H9 (cell line): ENCODE measurements around the gene NUP54. TPM values are rescaled to one million over a fixed set of nuclear protein-coding genes. Genes with fewer than 3 reads are reported as not detected.

Source experiments
- DNase-seq: peaks from one replicate; pipeline ENCODE4 v3.0.0-alpha.2; 2017
- H2AFZ ChIP-seq: one replicate; pipeline ENCODE4 v1.6.1; 2013; ENCODE audit warnings: mild to moderate bottlenecking, low read length, control low read depth, moderate library complexity
- H2AK5ac ChIP-seq: 2 replicates; pipeline ENCODE4 v1.6.1; 2013; ENCODE audit warnings: low read length, control low read depth, mixed read lengths; ENCODE audit not compliant: insufficient read length
- H2BK120ac ChIP-seq: one replicate; pipeline ENCODE4 v1.6.1; 2013; ENCODE audit warnings: low read depth, mild to moderate bottlenecking, low read length, control low read depth, inconsistent platforms; ENCODE audit not compliant: poor library complexity, severe bottlenecking
- H2BK12ac ChIP-seq: 2 replicates; pipeline ENCODE4 v1.6.1; 2013; ENCODE audit warnings: low read length, control low read depth, mixed read lengths, low read depth; ENCODE audit not compliant: insufficient read length
- H2BK15ac ChIP-seq: 2 replicates; pipeline ENCODE4 v1.6.1; 2013; ENCODE audit warnings: low read depth, low read length, control low read depth
- H2BK20ac ChIP-seq: one replicate; pipeline ENCODE4 v1.6.1; 2013; ENCODE audit warnings: low read depth, mild to moderate bottlenecking, low read length, control low read depth, inconsistent platforms; ENCODE audit not compliant: poor library complexity, severe bottlenecking
- H2BK5ac ChIP-seq: 2 replicates; pipeline ENCODE4 v1.6.1; 2013; ENCODE audit warnings: low read length, control low read depth, mixed read lengths; ENCODE audit not compliant: insufficient read length
- H3K14ac ChIP-seq: 2 replicates; pipeline ENCODE4 v1.6.1; 2013; ENCODE audit warnings: low read length, control low read depth; ENCODE audit not compliant: insufficient read depth
- H3K18ac ChIP-seq: 2 replicates; pipeline ENCODE4 v1.6.1; 2013; ENCODE audit warnings: low read depth, mild to moderate bottlenecking, mixed read lengths, low read length, control low read depth; ENCODE audit not compliant: insufficient read length
- H3K23ac ChIP-seq: 2 replicates; pipeline ENCODE4 v1.6.1; 2013; ENCODE audit warnings: low read length, control low read depth, mixed read lengths, low read depth; ENCODE audit not compliant: insufficient read length
- H3K23me2 ChIP-seq: 2 replicates; pipeline ENCODE4 v1.6.1; 2013; ENCODE audit warnings: low read depth, mild to moderate bottlenecking, mixed read lengths, low read length, control low read depth; ENCODE audit not compliant: insufficient read length, poor library complexity, severe bottlenecking
- H3K27ac ChIP-seq: 2 replicates; pipeline ENCODE4 v1.5.1; 2013; ENCODE audit warnings: low read length, control low read depth, mixed read lengths, low read depth; ENCODE audit not compliant: insufficient read length
- H3K27me3 ChIP-seq: 2 replicates; pipeline ENCODE4 v1.6.1; 2013; ENCODE audit warnings: low read length, control low read depth, inconsistent platforms; ENCODE audit not compliant: insufficient read depth
- H3K4ac ChIP-seq: 2 replicates; pipeline ENCODE4 v1.6.1; 2013; ENCODE audit warnings: low read depth, mild to moderate bottlenecking, control low read depth, inconsistent platforms, low read length, moderate library complexity
- H3K4me1 ChIP-seq: 2 replicates; pipeline ENCODE4 v1.6.1; 2013; ENCODE audit warnings: low read length, control low read depth, inconsistent platforms; ENCODE audit not compliant: insufficient read depth
- H3K4me2 ChIP-seq: 2 replicates; pipeline ENCODE4 v1.6.1; 2013; ENCODE audit warnings: low read length, control low read depth, mixed read lengths; ENCODE audit not compliant: insufficient read length, insufficient read depth
- H3K56ac ChIP-seq: 2 replicates; pipeline ENCODE4 v1.6.1; 2013; ENCODE audit warnings: low read depth, mild to moderate bottlenecking, mixed read lengths, low read length, control low read depth; ENCODE audit not compliant: insufficient read length
- H3K79me1 ChIP-seq: 2 replicates; pipeline ENCODE4 v1.6.1; 2013; ENCODE audit warnings: low read depth, mild to moderate bottlenecking, moderate library complexity, low read length, control low read depth, inconsistent platforms; ENCODE audit not compliant: insufficient read depth, poor library complexity, severe bottlenecking
- H3K79me2 ChIP-seq: 2 replicates; pipeline ENCODE4 v1.6.1; 2013; ENCODE audit warnings: low read length, control low read depth, inconsistent platforms; ENCODE audit not compliant: insufficient read depth
- H3K9ac ChIP-seq: 2 replicates; pipeline ENCODE4 v1.6.1; 2013; ENCODE audit warnings: low read length, control low read depth, mixed read lengths; ENCODE audit not compliant: insufficient read length; ENCODE audit errors: extremely low read depth
- H3K9me3 ChIP-seq: one replicate; pipeline ENCODE4 v1.6.1; 2013; ENCODE audit warnings: low read depth, low read length, inconsistent platforms; ENCODE audit not compliant: control insufficient read depth
- H3T11ph ChIP-seq: one replicate; pipeline ENCODE4 v1.6.1; 2013; ENCODE audit warnings: mild to moderate bottlenecking, low read length, control low read depth, inconsistent platforms
- H4K20me1 ChIP-seq: one replicate; pipeline ENCODE4 v1.6.1; 2013; ENCODE audit not compliant: control insufficient read depth, insufficient read length, insufficient read depth
- H4K5ac ChIP-seq: 2 replicates; pipeline ENCODE4 v1.6.1; 2013; ENCODE audit warnings: low read depth, mild to moderate bottlenecking, mixed read lengths, low read length, control low read depth; ENCODE audit not compliant: insufficient read length
- H4K8ac ChIP-seq: replicated peaks from 2 replicates; pipeline ENCODE4 v1.6.1; 2013; ENCODE audit warnings: low read length, control low read depth, mixed read lengths, low read depth; ENCODE audit not compliant: insufficient read length
- H4K91ac ChIP-seq: 2 replicates; pipeline ENCODE4 v1.6.1; 2013; ENCODE audit warnings: low read depth, mild to moderate bottlenecking, moderate library complexity, mixed read lengths, low read length, control low read depth; ENCODE audit not compliant: insufficient read length
- H3K27ac Mint-ChIP-seq, 3 experiments: 2 replicates in 2 of 3; 3 replicates in 1 of 3; pipeline ENCODE4 v1.8.0; 2020 to 2021; ENCODE audit warnings: mixed read lengths in 3 of 3, mild to moderate bottlenecking in 1 of 3, moderate library complexity in 1 of 3
- H3K27me3 Mint-ChIP-seq: 2 replicates; pipeline ENCODE4 v1.8.0; 2021; ENCODE audit warnings: low read depth, mild to moderate bottlenecking, moderate library complexity, mixed read lengths
- H3K36me3 Mint-ChIP-seq, 3 experiments: 2 replicates in 2 of 3; 3 replicates in 1 of 3; pipeline ENCODE4 v1.8.0; 2020 to 2021; ENCODE audit warnings: low read depth in 3 of 3, mixed read lengths in 3 of 3; ENCODE audit not compliant: insufficient read depth in 1 of 3
- H3K4me1 Mint-ChIP-seq, 2 experiments: 2 replicates each; pipeline ENCODE4 v1.8.0; 2020; ENCODE audit warnings: mixed read lengths in 2 of 2
- H3K4me3 Mint-ChIP-seq, 2 experiments: 2 replicates in 1 of 2; 3 replicates in 1 of 2; pipeline ENCODE4 v1.8.0; 2020 to 2021; ENCODE audit warnings: mild to moderate bottlenecking in 2 of 2, mixed read lengths in 2 of 2, moderate library complexity in 1 of 2
- H3K9me3 Mint-ChIP-seq, 2 experiments: 2 replicates in 1 of 2; 3 replicates in 1 of 2; pipeline ENCODE4 v1.8.0; 2020; ENCODE audit warnings: mild to moderate bottlenecking in 2 of 2, mixed read lengths in 2 of 2, moderate library complexity in 1 of 2
- WGBS: extraction: QIAGEN DNeasy Blood & Tissue Kit; methylation state at CpG from one replicate; pipeline ENCODE4 v1.1.7; 2013; ENCODE audit warnings: missing lambda C conversion rate, low lambda C conversion rate, mixed read lengths; ENCODE audit not compliant: insufficient read length; ENCODE audit errors: extremely low coverage; 5-methylcytosine and 5-hydroxymethylcytosine counted together
- total RNA-seq: library from RNA; stranded (reverse); gene quantifications from 2 replicates; pipeline ENCODE4 v1.2.1, GENCODE V29; 2021
- TF ChIP-seq, protein P1 (sequence below): fragments of 200-600 bp; sonication (generic); conservative IDR thresholded peaks from 3 replicates; pipeline ENCODE4 v1.8.0; 2021; ENCODE audit warnings: antibody characterized with exemption, mild to moderate bottlenecking

NUP54 gene
- total RNA-seq, 1 experiment from 2014 or later: 129 TPM

GRCh38 chr4:76084542-76084941 lies 63.7 kb downstream of the NUP54 start:
- no peak for DNase-seq
- H3K27ac Mint-ChIP-seq: no peak overlapping the region
- peaks cover 10 to 11% of the 10 kb centered on the region in 2 experiments for H3K4me1 Mint-ChIP-seq
- Histone ChIP-seq H2BK12ac (no peak overlapping the region), H3K14ac (no peak overlapping the region), H2AK5ac (no peak overlapping the region), H2BK120ac (no peak overlapping the region), H3K27me3 (no peaks in the 10 kb centered on the region), H3K9ac (no peak overlapping the region), H3K27ac (no peak overlapping the region), H3K4ac (no peak overlapping the region), H3K79me1 (no peaks in the 10 kb centered on the region), H3K4me1 (no peaks in the 10 kb centered on the region), H3K56ac (no peak overlapping the region), H3K4me2 (no peak overlapping the region), H3K23ac (no peak overlapping the region), H2BK20ac (no peak overlapping the region), H3K18ac (no peak overlapping the region), H4K5ac (no peak overlapping the region), H3K79me2 (no peaks in the 10 kb centered on the region), H4K8ac (no peak overlapping the region), H2BK5ac (no peak overlapping the region), H3K9me3 (no peaks in the 10 kb centered on the region), H4K20me1 (no peaks in the 10 kb centered on the region), H4K91ac (no peak overlapping the region), H2AFZ (no peak overlapping the region), H2BK15ac (no peak overlapping the region), H3K23me2 (no peaks in the 10 kb centered on the region), H3T11ph (no peak overlapping the region)
- TF ChIP-seq, protein P1, sequence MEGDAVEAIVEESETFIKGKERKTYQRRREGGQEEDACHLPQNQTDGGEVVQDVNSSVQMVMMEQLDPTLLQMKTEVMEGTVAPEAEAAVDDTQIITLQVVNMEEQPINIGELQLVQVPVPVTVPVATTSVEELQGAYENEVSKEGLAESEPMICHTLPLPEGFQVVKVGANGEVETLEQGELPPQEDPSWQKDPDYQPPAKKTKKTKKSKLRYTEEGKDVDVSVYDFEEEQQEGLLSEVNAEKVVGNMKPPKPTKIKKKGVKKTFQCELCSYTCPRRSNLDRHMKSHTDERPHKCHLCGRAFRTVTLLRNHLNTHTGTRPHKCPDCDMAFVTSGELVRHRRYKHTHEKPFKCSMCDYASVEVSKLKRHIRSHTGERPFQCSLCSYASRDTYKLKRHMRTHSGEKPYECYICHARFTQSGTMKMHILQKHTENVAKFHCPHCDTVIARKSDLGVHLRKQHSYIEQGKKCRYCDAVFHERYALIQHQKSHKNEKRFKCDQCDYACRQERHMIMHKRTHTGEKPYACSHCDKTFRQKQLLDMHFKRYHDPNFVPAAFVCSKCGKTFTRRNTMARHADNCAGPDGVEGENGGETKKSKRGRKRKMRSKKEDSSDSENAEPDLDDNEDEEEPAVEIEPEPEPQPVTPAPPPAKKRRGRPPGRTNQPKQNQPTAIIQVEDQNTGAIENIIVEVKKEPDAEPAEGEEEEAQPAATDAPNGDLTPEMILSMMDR: no peak
- H3K9me3 Mint-ChIP-seq: no peaks in the 10 kb centered on the region
- no peaks in the 10 kb centered on the region for H3K36me3 Mint-ChIP-seq
- no peak overlapping the region for H3K4me3 Mint-ChIP-seq
- H3K27me3 Mint-ChIP-seq: no peaks in the 10 kb centered on the region; the same call in 1 of the 2 replicates
- no CpG with 5 or more reads among the region's 1 CpG for WGBS
